ENCODE data around the gene ZNF397. TPM values are rescaled to one million over a fixed set of nuclear protein-coding genes. Genes with fewer than 3 reads are reported as not detected.

The ZNF397 gene
- total and polyA plus RNA-seq, 2 of the 13 experiments (the other 11 are each of a cell fraction or from before 2014, with no cell fraction given): 4.7 to 9.4 TPM

DNA sequence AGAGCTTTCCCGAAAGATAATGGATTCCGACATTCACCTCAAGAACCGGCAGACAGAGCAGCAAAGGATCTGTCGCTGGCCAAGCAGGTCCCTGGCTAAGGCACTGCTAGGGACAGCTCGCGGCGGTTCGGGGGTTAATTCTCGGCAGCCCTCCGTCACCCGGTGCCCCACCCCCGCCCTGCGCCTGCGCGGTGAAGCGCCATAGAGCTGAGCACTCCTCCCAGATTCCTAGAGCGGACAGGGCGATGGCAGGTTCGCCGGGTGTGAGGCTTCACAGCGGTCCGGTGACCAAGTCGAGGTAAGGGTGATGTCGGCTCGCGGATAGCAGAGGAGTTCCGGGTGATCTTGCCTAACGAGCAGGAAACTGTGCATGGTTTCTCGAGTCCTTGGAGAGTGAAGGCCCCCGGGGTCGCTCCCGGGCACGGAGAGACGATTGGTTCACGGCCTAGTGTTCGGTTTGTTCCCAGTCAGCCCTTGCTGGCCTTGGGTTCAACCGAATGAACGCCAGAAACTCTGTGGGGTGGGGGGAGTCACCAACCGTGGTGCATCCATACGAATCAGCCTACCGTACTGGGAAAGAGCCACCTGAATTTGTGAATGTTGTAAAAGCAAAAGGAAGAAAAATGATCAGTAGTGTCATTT, 49.4 kb downstream of the ZNF397 start, which contains the start of gene ZSCAN30 (continued):
- TF ChIP-seq, protein P1, sequence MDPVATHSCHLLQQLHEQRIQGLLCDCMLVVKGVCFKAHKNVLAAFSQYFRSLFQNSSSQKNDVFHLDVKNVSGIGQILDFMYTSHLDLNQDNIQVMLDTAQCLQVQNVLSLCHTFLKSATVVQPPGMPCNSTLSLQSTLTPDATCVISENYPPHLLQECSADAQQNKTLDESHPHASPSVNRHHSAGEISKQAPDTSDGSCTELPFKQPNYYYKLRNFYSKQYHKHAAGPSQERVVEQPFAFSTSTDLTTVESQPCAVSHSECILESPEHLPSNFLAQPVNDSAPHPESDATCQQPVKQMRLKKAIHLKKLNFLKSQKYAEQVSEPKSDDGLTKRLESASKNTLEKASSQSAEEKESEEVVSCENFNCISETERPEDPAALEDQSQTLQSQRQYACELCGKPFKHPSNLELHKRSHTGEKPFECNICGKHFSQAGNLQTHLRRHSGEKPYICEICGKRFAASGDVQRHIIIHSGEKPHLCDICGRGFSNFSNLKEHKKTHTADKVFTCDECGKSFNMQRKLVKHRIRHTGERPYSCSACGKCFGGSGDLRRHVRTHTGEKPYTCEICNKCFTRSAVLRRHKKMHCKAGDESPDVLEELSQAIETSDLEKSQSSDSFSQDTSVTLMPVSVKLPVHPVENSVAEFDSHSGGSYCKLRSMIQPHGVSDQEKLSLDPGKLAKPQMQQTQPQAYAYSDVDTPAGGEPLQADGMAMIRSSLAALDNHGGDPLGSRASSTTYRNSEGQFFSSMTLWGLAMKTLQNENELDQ (CRISPR knock-in tag; IDR thresholded peaks at IDR 0.05; ENCODE audit: borderline replicate concordance): no peak
- no peak for TF ChIP-seq MATR3 (CRISPR knock-in tag; IDR thresholded peaks at IDR 0.05)
- no peak for TF ChIP-seq TCF7L2 (IDR thresholded peaks at IDR 0.05; ENCODE audit: low read depth, low read length)
- TF ChIP-seq TEAD2 (CRISPR knock-in tag; IDR thresholded peaks at IDR 0.05): no peak
- no peak for TF ChIP-seq TCF12 (IDR thresholded peaks at IDR 0.05)
- TF ChIP-seq TCF12 (CRISPR knock-in tag; IDR thresholded peaks at IDR 0.05): peak; percentile 84; the same call in 1 of the 2 replicates
- no peak for TF ChIP-seq FOSL1 (CRISPR knock-in tag; IDR thresholded peaks at IDR 0.05; ENCODE audit: borderline replicate concordance)
- no peak for TF ChIP-seq SNAPC2 (CRISPR knock-in tag; IDR thresholded peaks at IDR 0.05)
- TF ChIP-seq, protein P2, sequence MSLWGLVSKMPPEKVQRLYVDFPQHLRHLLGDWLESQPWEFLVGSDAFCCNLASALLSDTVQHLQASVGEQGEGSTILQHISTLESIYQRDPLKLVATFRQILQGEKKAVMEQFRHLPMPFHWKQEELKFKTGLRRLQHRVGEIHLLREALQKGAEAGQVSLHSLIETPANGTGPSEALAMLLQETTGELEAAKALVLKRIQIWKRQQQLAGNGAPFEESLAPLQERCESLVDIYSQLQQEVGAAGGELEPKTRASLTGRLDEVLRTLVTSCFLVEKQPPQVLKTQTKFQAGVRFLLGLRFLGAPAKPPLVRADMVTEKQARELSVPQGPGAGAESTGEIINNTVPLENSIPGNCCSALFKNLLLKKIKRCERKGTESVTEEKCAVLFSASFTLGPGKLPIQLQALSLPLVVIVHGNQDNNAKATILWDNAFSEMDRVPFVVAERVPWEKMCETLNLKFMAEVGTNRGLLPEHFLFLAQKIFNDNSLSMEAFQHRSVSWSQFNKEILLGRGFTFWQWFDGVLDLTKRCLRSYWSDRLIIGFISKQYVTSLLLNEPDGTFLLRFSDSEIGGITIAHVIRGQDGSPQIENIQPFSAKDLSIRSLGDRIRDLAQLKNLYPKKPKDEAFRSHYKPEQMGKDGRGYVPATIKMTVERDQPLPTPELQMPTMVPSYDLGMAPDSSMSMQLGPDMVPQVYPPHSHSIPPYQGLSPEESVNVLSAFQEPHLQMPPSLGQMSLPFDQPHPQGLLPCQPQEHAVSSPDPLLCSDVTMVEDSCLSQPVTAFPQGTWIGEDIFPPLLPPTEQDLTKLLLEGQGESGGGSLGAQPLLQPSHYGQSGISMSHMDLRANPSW (CRISPR knock-in tag; IDR thresholded peaks at IDR 0.05; ENCODE audit: borderline replicate concordance): no peak
- TF ChIP-seq FOXP1 (IDR thresholded peaks at IDR 0.05): no peak
- TF ChIP-seq FOXP1 (CRISPR knock-in tag; IDR thresholded peaks at IDR 0.05): no peak; the same call in none of the 2 replicates
- TF ChIP-seq, protein P3, sequence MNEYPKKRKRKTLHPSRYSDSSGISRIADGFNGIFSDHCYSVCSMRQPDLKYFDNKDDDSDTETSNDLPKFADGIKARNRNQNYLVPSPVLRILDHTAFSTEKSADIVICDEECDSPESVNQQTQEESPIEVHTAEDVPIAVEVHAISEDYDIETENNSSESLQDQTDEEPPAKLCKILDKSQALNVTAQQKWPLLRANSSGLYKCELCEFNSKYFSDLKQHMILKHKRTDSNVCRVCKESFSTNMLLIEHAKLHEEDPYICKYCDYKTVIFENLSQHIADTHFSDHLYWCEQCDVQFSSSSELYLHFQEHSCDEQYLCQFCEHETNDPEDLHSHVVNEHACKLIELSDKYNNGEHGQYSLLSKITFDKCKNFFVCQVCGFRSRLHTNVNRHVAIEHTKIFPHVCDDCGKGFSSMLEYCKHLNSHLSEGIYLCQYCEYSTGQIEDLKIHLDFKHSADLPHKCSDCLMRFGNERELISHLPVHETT (CRISPR knock-in tag; conservative IDR thresholded peaks at IDR 0.05): peak; percentile 71; the same call in 1 of the 2 replicates
- peak; percentile 85 for TF ChIP-seq RXRA (CRISPR knock-in tag; IDR thresholded peaks at IDR 0.05)
- TF ChIP-seq, protein P4, sequence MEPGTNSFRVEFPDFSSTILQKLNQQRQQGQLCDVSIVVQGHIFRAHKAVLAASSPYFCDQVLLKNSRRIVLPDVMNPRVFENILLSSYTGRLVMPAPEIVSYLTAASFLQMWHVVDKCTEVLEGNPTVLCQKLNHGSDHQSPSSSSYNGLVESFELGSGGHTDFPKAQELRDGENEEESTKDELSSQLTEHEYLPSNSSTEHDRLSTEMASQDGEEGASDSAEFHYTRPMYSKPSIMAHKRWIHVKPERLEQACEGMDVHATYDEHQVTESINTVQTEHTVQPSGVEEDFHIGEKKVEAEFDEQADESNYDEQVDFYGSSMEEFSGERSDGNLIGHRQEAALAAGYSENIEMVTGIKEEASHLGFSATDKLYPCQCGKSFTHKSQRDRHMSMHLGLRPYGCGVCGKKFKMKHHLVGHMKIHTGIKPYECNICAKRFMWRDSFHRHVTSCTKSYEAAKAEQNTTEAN (CRISPR knock-in tag; conservative IDR thresholded peaks at IDR 0.05): no peak
- TF ChIP-seq, protein P5, sequence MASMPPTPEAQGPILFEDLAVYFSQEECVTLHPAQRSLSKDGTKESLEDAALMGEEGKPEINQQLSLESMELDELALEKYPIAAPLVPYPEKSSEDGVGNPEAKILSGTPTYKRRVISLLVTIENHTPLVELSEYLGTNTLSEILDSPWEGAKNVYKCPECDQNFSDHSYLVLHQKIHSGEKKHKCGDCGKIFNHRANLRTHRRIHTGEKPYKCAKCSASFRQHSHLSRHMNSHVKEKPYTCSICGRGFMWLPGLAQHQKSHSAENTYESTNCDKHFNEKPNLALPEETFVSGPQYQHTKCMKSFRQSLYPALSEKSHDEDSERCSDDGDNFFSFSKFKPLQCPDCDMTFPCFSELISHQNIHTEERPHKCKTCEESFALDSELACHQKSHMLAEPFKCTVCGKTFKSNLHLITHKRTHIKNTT (CRISPR knock-in tag; IDR thresholded peaks at IDR 0.05): no peak
- TF ChIP-seq ZNF619 (CRISPR knock-in tag; IDR thresholded peaks at IDR 0.05): 0 out of 2 replicates have a peak, but pooled peaks have one; percentile 65
- peak; percentile 93 for TF ChIP-seq ZNF335 (CRISPR knock-in tag; IDR thresholded peaks at IDR 0.05)
- TF ChIP-seq, protein P6, sequence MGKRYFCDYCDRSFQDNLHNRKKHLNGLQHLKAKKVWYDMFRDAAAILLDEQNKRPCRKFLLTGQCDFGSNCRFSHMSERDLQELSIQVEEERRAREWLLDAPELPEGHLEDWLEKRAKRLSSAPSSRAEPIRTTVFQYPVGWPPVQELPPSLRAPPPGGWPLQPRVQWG (CRISPR knock-in tag; IDR thresholded peaks at IDR 0.05; ENCODE audit: borderline replicate concordance, low read depth): peak; percentile 63; the same call in 1 of the 2 replicates
- no peak for TF ChIP-seq ZNF878 (CRISPR knock-in tag; IDR thresholded peaks at IDR 0.05)
- TF ChIP-seq TBX3 (IDR thresholded peaks at IDR 0.05; ENCODE audit: borderline replicate concordance): 0 out of 2 replicates have a peak, but pooled peaks have one; percentile 33
- TF ChIP-seq ZFP90 (CRISPR knock-in tag; IDR thresholded peaks at IDR 0.05; ENCODE audit: borderline replicate concordance): peak; percentile 92; the same call in 1 of the 2 replicates

Measured in HepG2 (cell line).